OCI-LY3 (cell line): Measurements from ENCODE around the gene TMEM150C.

Experiments used
- CTCF ChIP-seq: fragments of 200-600, 300-600 bp; sonication (generic); IDR thresholded peaks from 2 replicates; pipeline ENCODE4 v1.5.1; 2014; ENCODE audit warnings: antibody characterized with exemption, low read length, low read depth
- EZH2phosphoT487 ChIP-seq: fragments of 200-600 bp; shearing (Covaris generic); IDR thresholded peaks from 2 replicates; pipeline ENCODE4 v1.6.1; 2018; ENCODE audit warnings: antibody characterized with exemption, mixed run types, low read depth

DNA sequence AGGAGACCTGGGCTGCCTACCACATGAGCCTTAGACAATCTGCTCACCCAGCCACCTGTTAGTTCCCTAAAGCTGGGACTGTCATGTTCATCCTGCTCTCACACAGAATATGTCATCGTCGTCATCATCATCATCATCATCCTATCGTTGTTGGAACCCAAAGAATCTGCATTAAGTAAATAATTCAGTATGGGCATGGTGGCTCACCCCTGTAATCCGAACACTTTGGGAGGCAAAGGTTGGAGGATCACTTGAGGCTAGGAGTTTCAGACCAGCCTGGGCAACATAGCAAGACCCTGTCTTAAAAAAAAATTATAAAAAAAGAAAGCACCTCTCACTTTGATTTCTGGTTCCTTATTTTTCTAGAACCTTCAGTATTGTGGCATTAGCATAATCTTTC lies 125.0 kb downstream of the TMEM150C start:
- TF ChIP-seq CTCF (no peak), EZH2phosphoT487 (no peak)
